HCT116 (cell line): ENCODE data around the gene TREM1. TPM values are rescaled to one million over a fixed set of nuclear protein-coding genes. Genes with fewer than 3 reads are reported as not detected.

ENCODE experiments used
- ATAC-seq: fragments of 200-7000 bp; cut with Tn5 transposase; 2 replicates; pipeline ENCODE4 v1.9.1; 2020; ENCODE audit warnings: mild to moderate bottlenecking, moderate library complexity
- BruUV-seq: library from RNA; stranded (reverse); fragments of 400-500 nt; replicated peaks from 2 replicates; lab custom pipeline; 2021; lab: Mats Ljungman, UMichigan
- CTCF ChIA-PET: fragments of 300-600 bp; sonication (Branson Sonifier 250); formaldehyde crosslinking; loops from one replicate; lab custom pipeline; 2021; ENCODE audit warnings: antibody characterized with exemption; lab: Charles Lee
- POLR2A ChIA-PET: fragments of 300-600, 350-600 bp; sonication (Branson Sonifier 250); formaldehyde crosslinking; loops from one replicate; lab custom pipeline; 2021; ENCODE audit warnings: antibody characterized with exemption; lab: Charles Lee
- RAD21 ChIA-PET, 2 experiments: fragments of 300-600 bp; sonication (Branson Sonifier 250); formaldehyde crosslinking; loops; one replicate each; lab custom pipeline; 2023; ENCODE audit warnings: low total read pairs in 2 of 2; ENCODE audit not compliant: uncharacterized antibody in 2 of 2, unreplicated experiment in 2 of 2, low non-redundant PET in 1 of 2; lab: Charles Lee
- DNase-seq: peaks from one replicate; pipeline ENCODE4 v3.0.0-alpha.2; 2010; ENCODE audit warnings: low read depth, low spot score
- H2AFZ ChIP-seq: fragments of 200-600 bp; shearing (Covaris generic), sonication (generic); 2 replicates; pipeline ENCODE4 v1.6.1; 2017; ENCODE audit warnings: low read depth, mixed run types, mixed read lengths, antibody characterized with exemption, low read length; ENCODE audit not compliant: poor library complexity, severe bottlenecking
- H3K27ac ChIP-seq: 2 replicates; pipeline ENCODE4 v1.5.1; 2012; ENCODE audit warnings: low read depth, low read length
- H3K27me3 ChIP-seq: fragments of 200-600 bp; sonication (generic); 2 replicates; pipeline ENCODE4 v1.6.1; 2016; ENCODE audit warnings: mixed run types, low read length, mixed read lengths; ENCODE audit not compliant: insufficient read depth
- H3K36me3 ChIP-seq, 2 experiments: fragments of 200-500 bp in 1 of 2; fragments of 200-600 bp in 1 of 2; sonication (Bioruptor generic) in 1 of 2; sonication (generic) in 1 of 2; 2 replicates each; pipeline versions ENCODE4 v1.5.1 to v1.6.1; 2014 to 2016; ENCODE audit warnings: low read length in 2 of 2, inconsistent platforms in 1 of 2, mixed read lengths in 1 of 2, mixed run types in 1 of 2; ENCODE audit not compliant: insufficient read depth in 2 of 2, control insufficient read depth in 1 of 2
- H3K4me1 ChIP-seq, 2 experiments: fragments of 200-600 bp in 1 of 2; sonication (generic) in 1 of 2; 2 replicates each; pipeline versions ENCODE4 v1.5.1 to v1.6.1; 2012 to 2017; ENCODE audit warnings: low read length in 2 of 2, inconsistent platforms in 1 of 2, mild to moderate bottlenecking in 1 of 2, mixed read lengths in 1 of 2, mixed run types in 1 of 2, moderate library complexity in 1 of 2; ENCODE audit not compliant: insufficient read depth in 2 of 2, control insufficient read depth in 1 of 2
- H3K4me2 ChIP-seq: fragments of 200-600 bp; sonication (generic); 2 replicates; pipeline ENCODE4 v1.6.1; 2017; ENCODE audit warnings: mixed run types, low read length, mixed read lengths
- H3K4me3 ChIP-seq, 2 experiments: fragments of 200-600 bp in 1 of 2; sonication (generic) in 1 of 2; replicated peaks in 1 of 2; 2 replicates each; pipeline ENCODE4 v1.5.1; 2011 to 2016; ENCODE audit warnings: low read length in 2 of 2, control low read depth in 1 of 2, low read depth in 1 of 2, mild to moderate bottlenecking in 1 of 2, mixed read lengths in 1 of 2, mixed run types in 1 of 2
- H3K79me2 ChIP-seq: fragments of 200-600 bp; sonication (generic); 2 replicates; pipeline ENCODE4 v1.6.1; 2017; ENCODE audit warnings: mild to moderate bottlenecking, mixed run types, low read length, moderate library complexity, mixed read lengths; ENCODE audit not compliant: insufficient read depth
- H3K9ac ChIP-seq: fragments of 200-600 bp; sonication (generic); 2 replicates; pipeline ENCODE4 v1.6.1; 2016; ENCODE audit warnings: low read length, mixed read lengths
- H3K9me2 ChIP-seq: fragments of 200-600 bp; sonication (generic), shearing (Covaris generic); 2 replicates; pipeline ENCODE4 v1.6.1; 2017; ENCODE audit warnings: mixed run types, mild to moderate bottlenecking, moderate library complexity; ENCODE audit not compliant: insufficient read depth
- H3K9me3 ChIP-seq, 2 experiments: fragments of 200-500 bp in 1 of 2; fragments of 200-600 bp in 1 of 2; sonication (Bioruptor generic) in 1 of 2; sonication (generic) in 1 of 2; 2 replicates each; pipeline ENCODE4 v1.6.1; 2014 to 2017; ENCODE audit warnings: low read length in 2 of 2, mixed read lengths in 2 of 2, inconsistent platforms in 1 of 2, low read depth in 1 of 2, mild to moderate bottlenecking in 1 of 2, mixed run types in 1 of 2, moderate library complexity in 1 of 2; ENCODE audit not compliant: control insufficient read depth in 1 of 2, insufficient read depth in 1 of 2
- H4K20me1 ChIP-seq: fragments of 200-600 bp; sonication (generic), shearing (Covaris generic); 2 replicates; pipeline ENCODE4 v1.6.1; 2017; ENCODE audit warnings: mixed run types, mild to moderate bottlenecking, moderate library complexity; ENCODE audit not compliant: insufficient read depth
- EGR1 ChIP-seq: IDR thresholded peaks from 2 replicates; pipeline ENCODE4 v1.6.1; 2012; ENCODE audit warnings: low read depth
- ELF1 ChIP-seq: IDR thresholded peaks from 2 replicates; pipeline ENCODE4 v1.6.1; 2012; ENCODE audit warnings: low read depth, borderline replicate concordance
- EZH2 ChIP-seq: fragments of 200-600 bp; sonication (generic); IDR thresholded peaks from 2 replicates; pipeline ENCODE4 v1.6.1; 2017; ENCODE audit warnings: antibody characterized with exemption, mixed run types
- EZH2phosphoT487 ChIP-seq: fragments of 200-600 bp; IDR thresholded peaks from 2 replicates; pipeline ENCODE4 v1.6.1; 2018; ENCODE audit warnings: antibody characterized with exemption, borderline replicate concordance
- POLR2AphosphoS5 ChIP-seq: IDR thresholded peaks from 2 replicates; pipeline ENCODE4 v1.6.1; 2011; ENCODE audit warnings: mild to moderate bottlenecking, low read depth, low read length, moderate library complexity
- RAD21 ChIP-seq: IDR thresholded peaks from 2 replicates; pipeline ENCODE4 v1.6.1; 2012; ENCODE audit warnings: low read depth, mild to moderate bottlenecking
- SIN3A ChIP-seq: IDR thresholded peaks from 2 replicates; pipeline ENCODE4 v1.6.1; 2012; ENCODE audit warnings: low read depth
- SP1 ChIP-seq: IDR thresholded peaks from 2 replicates; pipeline ENCODE4 v1.6.1; 2012; ENCODE audit warnings: low read depth
- SRF ChIP-seq: IDR thresholded peaks from 2 replicates; pipeline ENCODE4 v1.6.1; 2012; ENCODE audit warnings: low read depth
- YY1 ChIP-seq: IDR thresholded peaks from 2 replicates; pipeline ENCODE4 v1.6.1; 2011; ENCODE audit warnings: low read length, low read depth, moderate library complexity, mild to moderate bottlenecking; ENCODE audit not compliant: insufficient replicate concordance; ENCODE audit errors: extremely low read depth
- ZBTB33 ChIP-seq: IDR thresholded peaks from 2 replicates; pipeline ENCODE4 v1.6.1; 2011; ENCODE audit warnings: mild to moderate bottlenecking, low read length, moderate library complexity; ENCODE audit not compliant: insufficient replicate concordance; ENCODE audit errors: extremely low read depth
- ZFX ChIP-seq: fragments of 450-650 bp; IDR thresholded peaks from 2 replicates; pipeline ENCODE4 v1.6.1; 2017
- intact Hi-C: fragments of 100-400 bp; cut with micrococcal nuclease; formaldehyde crosslinking; loops from 2 replicates; pipeline ENCODE4 v1.10.0; 2022
- total RNA-seq: library from RNA; stranded (reverse); gene quantifications from one replicate; pipeline ENCODE4 v1.2.1, GENCODE V29; 2021; ENCODE audit not compliant: unreplicated experiment
- TF ChIP-seq, protein P1 (sequence below): IDR thresholded peaks from 2 replicates; pipeline ENCODE4 v1.6.1; 2012; ENCODE audit warnings: low read depth
- TF ChIP-seq, protein P2 (sequence below): IDR thresholded peaks from 2 replicates; pipeline ENCODE4 v1.6.1; 2012

Gene TREM1
- total RNA-seq, 1 experiment from 2014 or later: 0.22 TPM

DNA sequence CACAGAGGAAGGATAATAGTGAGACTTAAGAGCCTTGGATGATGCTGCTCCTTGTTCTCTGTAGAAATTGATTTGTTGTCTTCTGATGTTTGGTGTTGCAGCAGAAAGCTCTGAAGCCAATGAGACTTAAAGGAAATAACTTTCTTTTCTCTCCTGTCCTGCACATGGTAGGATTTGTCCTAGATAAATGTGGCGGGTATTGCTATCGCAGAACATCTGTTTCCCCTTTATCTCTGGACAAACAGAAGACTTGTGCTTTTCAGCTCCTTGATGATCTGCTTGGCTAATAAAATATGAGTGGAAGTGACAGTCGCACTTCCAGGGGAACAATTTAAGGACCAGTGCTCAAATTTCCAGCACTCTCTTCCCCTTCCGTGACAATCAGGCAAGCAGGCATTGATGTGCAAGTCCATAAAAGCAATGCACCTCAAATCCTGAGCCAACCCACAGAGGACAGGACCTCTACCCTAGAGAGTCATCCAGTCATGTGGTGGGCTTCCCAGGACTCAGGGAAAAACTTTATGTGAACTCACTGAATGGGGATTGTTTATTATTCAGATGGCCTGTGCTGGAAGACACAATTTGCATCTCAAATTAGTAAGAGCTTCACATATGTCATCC is 39.1 kb upstream of the TREM1 start:
- Histone ChIP-seq H3K9me2 (no peaks in the 10 kb centered on the region), H3K79me2 (no peaks in the 10 kb centered on the region), H3K27me3 (peaks cover 52% of the 10 kb centered on the region), H2AFZ (no peak overlapping the region), H3K36me3 (no peaks in the 10 kb centered on the region), H4K20me1 (no peaks in the 10 kb centered on the region), H3K27ac (no peak overlapping the region), H3K4me3 (no peak overlapping the region), H3K9ac (no peak overlapping the region), H3K4me1 (no peaks in the 10 kb centered on the region), H3K4me2 (no peak overlapping the region), H3K9me3 (no peaks in the 10 kb centered on the region)
- ChIA-PET RAD21 (no interaction called here), POLR2A (no interaction called here), CTCF (no interaction called here)
- ATAC-seq (no peak), DNase-seq (no peak)
- intact Hi-C loops: no loop called here
- no peak for TF ChIP-seq RAD21
- no peak for TF ChIP-seq POLR2AphosphoS5
- TF ChIP-seq SP1: no peak
- TF ChIP-seq EZH2: 0 out of 2 replicates have a peak, but pooled peaks have one; percentile 76
- no peak for TF ChIP-seq EGR1
- no TSS peak for BruUV-seq

DNA sequence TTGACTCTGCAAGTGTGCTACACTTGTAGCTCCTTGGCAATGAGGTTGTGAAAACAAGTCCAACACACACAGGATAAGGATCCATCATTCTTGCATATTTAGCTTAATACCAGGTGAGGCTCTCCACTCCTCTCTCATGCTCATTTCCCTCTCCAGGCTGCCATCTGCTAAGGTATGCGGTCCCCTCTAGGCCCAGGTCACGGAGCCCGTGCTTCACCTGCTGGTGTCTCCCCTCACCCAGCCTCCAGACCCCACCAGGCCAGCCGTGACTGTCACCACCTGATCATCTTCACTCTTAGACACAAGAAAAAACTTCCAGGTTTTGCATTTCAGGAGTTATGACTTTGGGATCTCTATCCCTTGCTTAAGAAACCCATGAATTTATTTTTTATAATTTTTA is 34.7 kb upstream of the TREM1 start:
- Histone ChIP-seq H3K4me2 (no peak overlapping the region), H3K36me3 (no peaks in the 10 kb centered on the region), H4K20me1 (no peaks in the 10 kb centered on the region), H3K4me3 (no peak overlapping the region), H3K27me3 (peaks cover 30% of the 10 kb centered on the region), H3K9me3 (no peaks in the 10 kb centered on the region), H3K9ac (no peak overlapping the region), H3K27ac (no peak overlapping the region), H3K4me1 (peaks cover 3 to 8% of the 10 kb centered on the region in 2 experiments), H3K79me2 (no peaks in the 10 kb centered on the region), H3K9me2 (no peaks in the 10 kb centered on the region), H2AFZ (no peak overlapping the region)
- no TSS peak for BruUV-seq
- RAD21 ChIA-PET: no interaction called here
- CTCF ChIA-PET: interaction anchor here (1.1 to 2.0 kb wide), 4 partner anchors 11 to 45 kb away, joined by 3 to 9 read pairs (median 5); no protein-coding TSS in a partner anchor
- DNase-seq (no peak), ATAC-seq (no peak)
- POLR2A ChIA-PET: no interaction called here
- intact Hi-C loops: no loop called here
- TF ChIP-seq ZBTB33: no peak
- no peak for TF ChIP-seq SP1
- no peak for TF ChIP-seq ZFX
- TF ChIP-seq EZH2phosphoT487: no peak
- TF ChIP-seq, protein P1, sequence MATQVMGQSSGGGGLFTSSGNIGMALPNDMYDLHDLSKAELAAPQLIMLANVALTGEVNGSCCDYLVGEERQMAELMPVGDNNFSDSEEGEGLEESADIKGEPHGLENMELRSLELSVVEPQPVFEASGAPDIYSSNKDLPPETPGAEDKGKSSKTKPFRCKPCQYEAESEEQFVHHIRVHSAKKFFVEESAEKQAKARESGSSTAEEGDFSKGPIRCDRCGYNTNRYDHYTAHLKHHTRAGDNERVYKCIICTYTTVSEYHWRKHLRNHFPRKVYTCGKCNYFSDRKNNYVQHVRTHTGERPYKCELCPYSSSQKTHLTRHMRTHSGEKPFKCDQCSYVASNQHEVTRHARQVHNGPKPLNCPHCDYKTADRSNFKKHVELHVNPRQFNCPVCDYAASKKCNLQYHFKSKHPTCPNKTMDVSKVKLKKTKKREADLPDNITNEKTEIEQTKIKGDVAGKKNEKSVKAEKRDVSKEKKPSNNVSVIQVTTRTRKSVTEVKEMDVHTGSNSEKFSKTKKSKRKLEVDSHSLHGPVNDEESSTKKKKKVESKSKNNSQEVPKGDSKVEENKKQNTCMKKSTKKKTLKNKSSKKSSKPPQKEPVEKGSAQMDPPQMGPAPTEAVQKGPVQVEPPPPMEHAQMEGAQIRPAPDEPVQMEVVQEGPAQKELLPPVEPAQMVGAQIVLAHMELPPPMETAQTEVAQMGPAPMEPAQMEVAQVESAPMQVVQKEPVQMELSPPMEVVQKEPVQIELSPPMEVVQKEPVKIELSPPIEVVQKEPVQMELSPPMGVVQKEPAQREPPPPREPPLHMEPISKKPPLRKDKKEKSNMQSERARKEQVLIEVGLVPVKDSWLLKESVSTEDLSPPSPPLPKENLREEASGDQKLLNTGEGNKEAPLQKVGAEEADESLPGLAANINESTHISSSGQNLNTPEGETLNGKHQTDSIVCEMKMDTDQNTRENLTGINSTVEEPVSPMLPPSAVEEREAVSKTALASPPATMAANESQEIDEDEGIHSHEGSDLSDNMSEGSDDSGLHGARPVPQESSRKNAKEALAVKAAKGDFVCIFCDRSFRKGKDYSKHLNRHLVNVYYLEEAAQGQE: no peak
- no peak for TF ChIP-seq SRF
- TF ChIP-seq YY1: no peak
- TF ChIP-seq SIN3A: no peak
- TF ChIP-seq RAD21: no peak
- no peak for TF ChIP-seq POLR2AphosphoS5
- no peak for TF ChIP-seq ELF1
- TF ChIP-seq, protein P2, sequence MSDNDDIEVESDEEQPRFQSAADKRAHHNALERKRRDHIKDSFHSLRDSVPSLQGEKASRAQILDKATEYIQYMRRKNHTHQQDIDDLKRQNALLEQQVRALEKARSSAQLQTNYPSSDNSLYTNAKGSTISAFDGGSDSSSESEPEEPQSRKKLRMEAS: no peak
- no peak for TF ChIP-seq EGR1
- no peak for TF ChIP-seq EZH2
